HG02884 (cell line): ENCODE data around the gene TMOD2.

Source experiments
- ATAC-seq: cut with Tn5 transposase; IDR thresholded peaks from one replicate; pipeline ENCODE4 v1.9.1; 2021; ENCODE audit warnings: mild to moderate bottlenecking, moderate library complexity; ENCODE audit not compliant: unreplicated experiment

The TMOD2 gene

GRCh38 chr15:51812598-51812997, 61.2 kb downstream of the TMOD2 start:
- ATAC-seq: no peak

GRCh38 chr15:51814606-51815005, 63.2 kb downstream of the TMOD2 start:
- ATAC-seq: no peak

GRCh38 chr15:51816611-51817010, 65.2 kb downstream of the TMOD2 start:
- ATAC-seq: no peak

GRCh38 chr15:51818150-51818549, 66.8 kb downstream of the TMOD2 start:
- ATAC-seq: no peak

- no peak for ATAC-seq
These were observed 74.3 kb downstream of the TMOD2 start for GRCh38 chr15:51825698-51826097.

GRCh38 chr15:51828621-51829375, 77.4 kb downstream of the TMOD2 start:
- no peak for ATAC-seq

- peak; percentile 85 for ATAC-seq
These were observed 78.2 kb downstream of the TMOD2 start, which contains the start of gene TMOD3 for GRCh38 chr15:51829376-51830275. Gene TMOD3, plus strand, starts transcription at chr15:51829653. Its CDS starts 33,232 bp downstream, at chr15:51862885.

GRCh38 chr15:51830276-51830806, 78.9 kb downstream of the TMOD2 start:
- no peak for ATAC-seq

GRCh38 chr15:51833772-51834171, 82.4 kb downstream of the TMOD2 start:
- ATAC-seq: no peak

GRCh38 chr15:51837792-51838251, 86.4 kb downstream of the TMOD2 start:
- ATAC-seq: peak; percentile 64

- ATAC-seq: peak; percentile 5
These were observed 86.9 kb downstream of the TMOD2 start for GRCh38 chr15:51838270-51838669.

- ATAC-seq: no peak
These were observed 89.3 kb downstream of the TMOD2 start for GRCh38 chr15:51840692-51841091.

- no peak for ATAC-seq
These were observed 90.1 kb downstream of the TMOD2 start for GRCh38 chr15:51841406-51842040.

- ATAC-seq: no peak
These were observed 90.9 kb downstream of the TMOD2 start for GRCh38 chr15:51842265-51842664.

- no peak for ATAC-seq
These were observed 91.7 kb downstream of the TMOD2 start for GRCh38 chr15:51842852-51843737.

GRCh38 chr15:51844747-51845426, 93.5 kb downstream of the TMOD2 start:
- ATAC-seq: no peak

- ATAC-seq: no peak
These were observed 94.7 kb downstream of the TMOD2 start for GRCh38 chr15:51846066-51846462.

GRCh38 chr15:51846463-51847230, 95.2 kb downstream of the TMOD2 start:
- ATAC-seq: no peak

- no peak for ATAC-seq
These were observed 97.4 kb downstream of the TMOD2 start for GRCh38 chr15:51848811-51849210.
